Measurements from ENCODE around the gene FKBP3.

Gene FKBP3

DNA sequence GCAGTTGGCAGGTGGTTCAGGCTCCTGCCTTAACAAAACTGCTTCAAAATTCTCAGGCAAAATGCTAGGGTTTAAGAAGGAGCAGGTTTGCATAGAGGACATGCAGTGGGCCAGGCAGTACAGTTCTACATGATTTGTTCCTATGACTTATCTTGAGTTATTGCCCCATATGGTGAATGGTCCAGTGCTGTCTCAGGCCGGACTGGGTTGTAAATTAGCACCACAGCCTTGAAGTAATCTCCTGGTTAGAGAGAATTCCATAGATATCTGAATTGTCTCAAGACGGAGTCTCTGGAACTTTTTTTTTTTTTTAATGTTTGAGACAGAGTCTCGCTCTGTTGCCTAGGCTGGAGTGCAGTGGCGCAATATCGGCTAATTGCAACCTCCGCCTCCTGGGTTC lies 62.2 kb downstream of the FKBP3 start:
- no peak for DNase-seq (ENCODE audit: low read depth, low spot score)
- in situ Hi-C loops (cut with HindIII; ENCODE audit: low sequenced_read_pairs) = no loop called here

GRCh38 chr14:45070215-45070614 lies 64.1 kb downstream of the FKBP3 start:
- H3K4me3 ChIP-seq (ENCODE audit: low read depth, low read length) = no peak overlapping the region
- DNase-seq (ENCODE audit: low read depth, low spot score) = no peak
- TF ChIP-seq CTCF (IDR thresholded peaks at IDR 0.05; ENCODE audit: low read depth, low read length) = no peak
- in situ Hi-C loops (cut with HindIII; ENCODE audit: low sequenced_read_pairs) = no loop called here

More for the DNA sequence above, 62.2 kb downstream of the FKBP3 start:
- no peak for TF ChIP-seq CTCF (IDR thresholded peaks at IDR 0.05; ENCODE audit: low read depth, low read length)
- H3K4me3 ChIP-seq (ENCODE audit: low read depth, low read length) = no peak overlapping the region

DNA sequence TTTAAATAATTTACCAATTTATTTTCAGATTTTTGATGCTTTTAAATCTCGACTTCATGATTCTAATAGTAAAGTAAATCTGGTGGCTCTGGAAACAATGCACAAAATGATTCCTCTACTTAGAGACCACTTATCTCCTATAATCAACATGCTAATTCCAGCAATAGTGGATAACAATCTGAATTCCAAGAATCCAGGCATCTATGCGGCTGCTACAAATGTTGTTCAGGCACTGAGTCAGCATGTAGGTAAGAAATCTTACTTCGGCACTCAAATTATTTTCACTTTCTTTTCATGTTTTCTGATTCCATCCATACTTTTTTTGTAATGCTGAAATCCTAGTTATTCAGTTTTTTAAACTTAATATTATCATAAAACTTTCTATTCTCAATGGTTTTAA lies 65.9 kb downstream of the FKBP3 start:
- no peak overlapping the region for H3K4me3 ChIP-seq (ENCODE audit: low read depth, low read length)
- no peak for TF ChIP-seq CTCF (IDR thresholded peaks at IDR 0.05; ENCODE audit: low read depth, low read length)
- DNase-seq (ENCODE audit: low read depth, low spot score) = no peak
- in situ Hi-C loops (cut with HindIII; ENCODE audit: low sequenced_read_pairs) = no loop called here

GRCh38 chr14:45066667-45067066 lies 67.6 kb downstream of the FKBP3 start:
- no peak for TF ChIP-seq CTCF (IDR thresholded peaks at IDR 0.05; ENCODE audit: low read depth, low read length)
- in situ Hi-C loops (cut with HindIII; ENCODE audit: low sequenced_read_pairs) = no loop called here
- no peak for DNase-seq (ENCODE audit: low read depth, low spot score)

DNA sequence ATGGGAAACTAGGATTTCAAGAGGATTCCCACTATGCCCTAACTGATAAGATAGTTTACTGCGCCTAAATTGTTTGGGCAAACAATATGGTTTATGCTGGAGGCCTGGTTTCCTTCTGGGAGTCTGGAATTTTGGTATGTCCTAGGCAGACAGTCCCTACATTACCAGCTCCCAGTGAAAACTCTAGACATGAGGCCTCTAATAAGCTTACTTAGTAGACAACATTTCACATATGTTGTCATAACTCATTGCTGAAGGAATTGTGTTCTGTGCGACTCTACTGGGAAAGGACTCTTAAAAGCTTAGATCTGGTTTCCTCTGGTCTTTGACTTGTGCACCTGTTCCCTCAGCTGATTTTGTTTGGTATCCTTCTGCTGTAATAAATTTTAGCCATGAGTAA lies 68.3 kb downstream of the FKBP3 start:
- H3K4me3 ChIP-seq (ENCODE audit: low read depth, low read length) = no peak overlapping the region
- no peak for TF ChIP-seq CTCF (IDR thresholded peaks at IDR 0.05; ENCODE audit: low read depth, low read length)
- DNase-seq (ENCODE audit: low read depth, low spot score) = no peak
- in situ Hi-C loops (cut with HindIII; ENCODE audit: low sequenced_read_pairs) = no loop called here

More at GRCh38 chr14:45066667-45067066, 67.6 kb downstream of the FKBP3 start:
- H3K4me3 ChIP-seq (ENCODE audit: low read depth, low read length) = no peak overlapping the region
